HG03064 (cell line): ENCODE measurements around the gene INTS11.

Experiments used
- ATAC-seq: cut with Tn5 transposase; IDR thresholded peaks from one replicate; pipeline ENCODE4 v1.9.1; 2021; ENCODE audit warnings: low read depth; ENCODE audit not compliant: unreplicated experiment

Gene INTS11

DNA sequence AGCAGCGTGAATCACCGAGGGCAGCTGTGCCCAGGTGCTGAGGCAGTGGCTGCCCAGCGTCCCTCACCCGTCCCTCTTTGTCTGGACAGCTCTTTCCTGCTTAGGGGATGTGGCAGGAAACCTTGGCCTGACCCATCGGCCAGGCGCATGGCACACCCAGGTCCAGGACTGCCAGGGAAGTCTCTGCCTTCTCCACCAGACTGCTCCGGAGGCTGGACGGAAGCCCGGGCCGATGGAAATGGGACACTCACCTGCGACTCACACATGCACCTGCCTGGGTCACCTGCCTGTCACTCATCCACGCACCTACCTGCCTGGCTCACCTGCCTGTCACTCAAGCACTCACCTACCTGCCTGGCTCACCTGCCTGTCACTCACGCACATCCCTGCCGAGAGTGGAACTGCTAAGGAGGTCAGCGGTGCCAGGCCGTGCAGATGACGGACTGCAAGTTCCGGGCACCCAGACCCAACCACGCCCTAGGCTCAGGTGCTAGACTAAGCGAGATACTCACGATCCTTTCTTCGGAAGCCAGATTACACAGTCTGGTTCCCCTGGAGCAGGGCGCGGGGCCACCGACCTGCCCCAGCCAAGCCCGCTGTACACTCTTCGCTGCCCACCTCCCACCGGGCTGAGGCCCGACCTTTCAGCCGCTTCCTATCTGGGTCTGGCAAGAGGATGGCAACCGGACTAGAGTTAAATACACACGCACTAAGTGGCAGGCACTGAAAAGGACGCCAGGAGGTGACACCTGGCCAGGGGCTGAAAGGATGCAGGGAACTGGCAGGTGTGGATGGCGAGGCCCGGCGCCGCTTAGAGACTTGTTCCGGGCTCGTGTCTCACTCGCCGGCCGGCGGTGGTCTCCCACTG is 51.9 kb downstream of the INTS11 start:
- ATAC-seq = no peak

DNA sequence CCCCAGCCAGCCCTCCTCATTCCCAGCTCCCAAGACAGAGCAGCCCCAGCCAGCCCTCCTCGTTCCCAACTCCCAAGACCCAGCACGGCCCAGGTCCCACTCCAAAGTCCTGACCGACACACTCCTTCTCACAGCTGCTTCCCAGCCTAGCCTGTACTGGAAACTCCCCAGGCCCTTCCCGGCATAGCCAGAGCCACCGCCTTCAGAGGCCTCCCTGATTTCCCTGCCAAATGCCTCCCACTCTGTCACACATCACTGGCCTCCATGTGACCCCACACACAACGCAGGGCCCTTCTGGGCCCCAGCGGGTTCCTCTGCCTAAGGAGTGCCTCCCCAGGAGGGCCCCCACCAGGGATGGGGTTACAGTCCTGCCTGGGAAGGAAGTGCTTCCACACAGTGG is 53.6 kb downstream of the INTS11 start:
- ATAC-seq = no peak

GRCh38 chr1:1268284-1268682 is 56.2 kb downstream of the INTS11 start:
- ATAC-seq = no peak

DNA sequence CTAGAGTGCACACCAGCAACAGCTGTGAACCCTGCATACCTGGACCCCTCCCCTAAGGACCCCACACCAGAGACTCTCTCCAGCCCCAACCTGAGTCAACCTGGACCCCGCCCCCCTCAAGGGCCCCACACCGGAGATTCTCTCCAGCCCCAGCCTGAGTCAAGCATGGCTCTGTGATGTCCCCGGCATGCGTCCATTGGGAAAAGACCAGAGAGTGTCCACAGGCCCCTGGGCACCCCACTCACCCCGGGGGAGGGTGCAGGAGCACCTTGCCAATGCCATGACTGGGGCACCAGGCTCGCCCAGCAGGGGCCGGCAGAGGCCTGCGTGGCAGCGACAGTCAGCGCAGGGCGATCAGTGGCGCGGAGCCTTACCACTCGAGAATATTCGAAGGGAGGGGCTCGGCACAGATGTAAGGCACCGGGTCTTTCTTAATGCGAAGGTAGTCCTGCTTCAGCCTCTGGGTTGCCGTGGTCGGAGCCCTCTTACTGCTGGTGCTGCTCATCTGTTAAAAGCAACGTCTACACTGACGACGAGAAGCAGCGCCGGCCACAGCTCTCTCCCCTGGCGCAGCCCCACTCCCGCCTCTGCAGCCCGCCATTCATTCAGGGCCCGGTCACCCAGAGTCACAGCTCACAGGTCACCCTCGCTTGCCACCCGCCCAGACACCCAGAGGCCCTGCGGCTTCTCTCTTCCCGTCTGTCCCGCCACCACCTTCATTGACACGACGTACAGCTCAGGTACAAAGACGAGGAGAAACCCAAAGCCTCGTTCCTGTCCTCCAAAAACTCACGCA is 56.8 kb downstream of the INTS11 start:
- no peak for ATAC-seq

- no peak for ATAC-seq
Measured at GRCh38 chr1:1264868-1265272, 59.6 kb downstream of the INTS11 start.

GRCh38 chr1:1264026-1264425 is 60.4 kb downstream of the INTS11 start:
- no peak for ATAC-seq

DNA sequence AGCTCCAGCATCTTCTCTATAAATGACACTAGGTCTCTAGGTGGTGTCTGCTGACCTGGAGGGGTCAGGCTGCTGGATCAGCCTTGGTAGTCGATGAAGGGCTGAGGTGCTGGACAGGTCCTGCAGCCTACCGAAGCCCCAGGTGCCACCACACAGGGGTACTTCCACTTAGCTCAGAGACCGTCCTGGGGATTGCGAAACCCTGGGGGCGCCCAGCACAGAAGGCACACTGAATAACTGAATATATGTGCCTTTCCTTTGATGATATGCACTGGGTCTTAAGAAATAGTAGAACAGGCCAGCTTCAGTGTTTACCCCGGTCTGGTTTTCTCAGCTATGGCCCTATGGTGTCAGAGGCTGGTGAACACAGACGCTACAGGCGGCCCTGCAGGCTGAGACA is 61.7 kb downstream of the INTS11 start:
- no peak for ATAC-seq

GRCh38 chr1:1262071-1262470 is 62.4 kb downstream of the INTS11 start:
- no peak for ATAC-seq
